IPS-NIHi7 (cell line): ENCODE data around the gene XPC.
A peak's percentile ranks its signal among the peaks of the same experiment; 100 is the strongest.

ENCODE experiments used
- DNase-seq: peaks from one replicate; pipeline ENCODE4 v3.0.0; 2012; ENCODE audit warnings: mixed read lengths; ENCODE audit errors: extremely low spot score

XPC gene

GRCh38 chr3:14147617-14148016 is 30.8 kb downstream of the XPC start:
- peak; percentile 31 for DNase-seq

- no peak for DNase-seq
These were observed 31.4 kb downstream of the XPC start for GRCh38 chr3:14147066-14147435.

- no peak for DNase-seq
These were observed 31.9 kb downstream of the XPC start for GRCh38 chr3:14146381-14147065.

GRCh38 chr3:14145670-14146380 is 32.6 kb downstream of the XPC start:
- DNase-seq, result no peak

GRCh38 chr3:14145236-14145635 is 33.2 kb downstream of the XPC start:
- no peak for DNase-seq

- DNase-seq, result peak; percentile 76
These were observed 33.9 kb downstream of the XPC start for GRCh38 chr3:14144423-14145075.

GRCh38 chr3:14143271-14144225 is 34.9 kb downstream of the XPC start:
- peak; percentile 50 for DNase-seq

GRCh38 chr3:14142567-14143270 is 35.7 kb downstream of the XPC start:
- DNase-seq, result no peak

GRCh38 chr3:14141602-14142341 is 36.6 kb downstream of the XPC start:
- DNase-seq, result no peak

- no peak for DNase-seq
These were observed 37.3 kb downstream of the XPC start for GRCh38 chr3:14141144-14141543.

GRCh38 chr3:14140668-14141067 is 37.7 kb downstream of the XPC start:
- DNase-seq, result no peak

GRCh38 chr3:14139771-14140170 is 38.6 kb downstream of the XPC start:
- no peak for DNase-seq

GRCh38 chr3:14138878-14139655 is 39.3 kb downstream of the XPC start:
- no peak for DNase-seq

- DNase-seq, result no peak
These were observed 40.1 kb downstream of the XPC start for GRCh38 chr3:14138109-14138877.

- DNase-seq, result no peak
These were observed 41.0 kb downstream of the XPC start for GRCh38 chr3:14137445-14137844.

- no peak for DNase-seq
These were observed 41.4 kb downstream of the XPC start for GRCh38 chr3:14137004-14137403.

GRCh38 chr3:14135581-14135980 is 42.8 kb downstream of the XPC start:
- no peak for DNase-seq

- DNase-seq, result no peak
These were observed 44.1 kb downstream of the XPC start for GRCh38 chr3:14134291-14134690.

GRCh38 chr3:14133876-14134275 is 44.5 kb downstream of the XPC start:
- DNase-seq, result no peak
